ENCODE measurements around the gene PRDM16. TPM values are rescaled to one million over a fixed set of nuclear protein-coding genes. Genes with fewer than 3 reads are reported as not detected.

Gene PRDM16
- total and polyA plus RNA-seq, 2 experiments from 2014 or later = 0.14 to 0.16 TPM

DNA sequence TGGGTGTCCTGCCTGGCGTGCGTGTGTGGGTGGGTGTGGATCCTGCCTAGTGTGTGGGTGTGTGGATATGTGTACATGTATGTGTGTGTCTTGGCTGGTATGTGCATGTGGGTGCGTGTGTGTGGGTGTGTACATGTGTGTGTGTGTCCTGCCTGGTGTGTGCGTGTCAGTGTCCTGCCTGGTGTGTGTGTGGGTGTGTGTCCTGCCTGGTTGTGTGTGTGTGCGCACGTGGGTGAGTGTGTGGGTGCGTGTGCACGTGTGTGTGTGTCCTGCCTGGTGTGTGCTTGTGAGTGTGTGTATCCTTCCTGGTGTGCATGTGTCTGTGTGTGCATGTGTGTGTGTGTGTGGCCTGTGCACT, 60.1 kb downstream of the PRDM16 start:
- no peak overlapping the region for H3K4me3 Mint-ChIP-seq

More for the DNA sequence above, 60.1 kb downstream of the PRDM16 start:
- H3K4me2 ChIP-seq = no peak overlapping the region
- ATAC-seq = no peak
- Mint-ChIP-seq H3K4me1 (peaks cover 18% of the 10 kb centered on the region), H3K27me3 (ENCODE audit: insufficient read depth, low read depth, poor library complexity) (peaks cover 9% of the 10 kb centered on the region), H3K36me3 (ENCODE audit: low read depth) (no peaks in the 10 kb centered on the region), H3K9me3 (peaks cover 4% of the 10 kb centered on the region; the same call in 1 of the 3 replicates), H3K27ac (no peak overlapping the region)
- no peak for DNase-seq (ENCODE audit: low spot score)
- H3K4me3 ChIP-seq = no peak overlapping the region
- no peak overlapping the region for H3K27ac ChIP-seq (ENCODE audit: low read depth)
- no peak for TF ChIP-seq EZH2phosphoT487 (IDR thresholded peaks at IDR 0.05; ENCODE audit: unreplicated experiment)
- TF ChIP-seq, protein P1, sequence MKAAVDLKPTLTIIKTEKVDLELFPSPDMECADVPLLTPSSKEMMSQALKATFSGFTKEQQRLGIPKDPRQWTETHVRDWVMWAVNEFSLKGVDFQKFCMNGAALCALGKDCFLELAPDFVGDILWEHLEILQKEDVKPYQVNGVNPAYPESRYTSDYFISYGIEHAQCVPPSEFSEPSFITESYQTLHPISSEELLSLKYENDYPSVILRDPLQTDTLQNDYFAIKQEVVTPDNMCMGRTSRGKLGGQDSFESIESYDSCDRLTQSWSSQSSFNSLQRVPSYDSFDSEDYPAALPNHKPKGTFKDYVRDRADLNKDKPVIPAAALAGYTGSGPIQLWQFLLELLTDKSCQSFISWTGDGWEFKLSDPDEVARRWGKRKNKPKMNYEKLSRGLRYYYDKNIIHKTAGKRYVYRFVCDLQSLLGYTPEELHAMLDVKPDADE (IDR thresholded peaks at IDR 0.05) = no peak
- TF ChIP-seq ZNF331 (CRISPR knock-in tag; IDR thresholded peaks at IDR 0.05; ENCODE audit: low read depth) = no peak
- TF ChIP-seq, protein P2, sequence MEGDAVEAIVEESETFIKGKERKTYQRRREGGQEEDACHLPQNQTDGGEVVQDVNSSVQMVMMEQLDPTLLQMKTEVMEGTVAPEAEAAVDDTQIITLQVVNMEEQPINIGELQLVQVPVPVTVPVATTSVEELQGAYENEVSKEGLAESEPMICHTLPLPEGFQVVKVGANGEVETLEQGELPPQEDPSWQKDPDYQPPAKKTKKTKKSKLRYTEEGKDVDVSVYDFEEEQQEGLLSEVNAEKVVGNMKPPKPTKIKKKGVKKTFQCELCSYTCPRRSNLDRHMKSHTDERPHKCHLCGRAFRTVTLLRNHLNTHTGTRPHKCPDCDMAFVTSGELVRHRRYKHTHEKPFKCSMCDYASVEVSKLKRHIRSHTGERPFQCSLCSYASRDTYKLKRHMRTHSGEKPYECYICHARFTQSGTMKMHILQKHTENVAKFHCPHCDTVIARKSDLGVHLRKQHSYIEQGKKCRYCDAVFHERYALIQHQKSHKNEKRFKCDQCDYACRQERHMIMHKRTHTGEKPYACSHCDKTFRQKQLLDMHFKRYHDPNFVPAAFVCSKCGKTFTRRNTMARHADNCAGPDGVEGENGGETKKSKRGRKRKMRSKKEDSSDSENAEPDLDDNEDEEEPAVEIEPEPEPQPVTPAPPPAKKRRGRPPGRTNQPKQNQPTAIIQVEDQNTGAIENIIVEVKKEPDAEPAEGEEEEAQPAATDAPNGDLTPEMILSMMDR (conservative IDR thresholded peaks at IDR 0.05; ENCODE audit: low read depth in 2 of 2) = no peak
- TF ChIP-seq, protein P3, sequence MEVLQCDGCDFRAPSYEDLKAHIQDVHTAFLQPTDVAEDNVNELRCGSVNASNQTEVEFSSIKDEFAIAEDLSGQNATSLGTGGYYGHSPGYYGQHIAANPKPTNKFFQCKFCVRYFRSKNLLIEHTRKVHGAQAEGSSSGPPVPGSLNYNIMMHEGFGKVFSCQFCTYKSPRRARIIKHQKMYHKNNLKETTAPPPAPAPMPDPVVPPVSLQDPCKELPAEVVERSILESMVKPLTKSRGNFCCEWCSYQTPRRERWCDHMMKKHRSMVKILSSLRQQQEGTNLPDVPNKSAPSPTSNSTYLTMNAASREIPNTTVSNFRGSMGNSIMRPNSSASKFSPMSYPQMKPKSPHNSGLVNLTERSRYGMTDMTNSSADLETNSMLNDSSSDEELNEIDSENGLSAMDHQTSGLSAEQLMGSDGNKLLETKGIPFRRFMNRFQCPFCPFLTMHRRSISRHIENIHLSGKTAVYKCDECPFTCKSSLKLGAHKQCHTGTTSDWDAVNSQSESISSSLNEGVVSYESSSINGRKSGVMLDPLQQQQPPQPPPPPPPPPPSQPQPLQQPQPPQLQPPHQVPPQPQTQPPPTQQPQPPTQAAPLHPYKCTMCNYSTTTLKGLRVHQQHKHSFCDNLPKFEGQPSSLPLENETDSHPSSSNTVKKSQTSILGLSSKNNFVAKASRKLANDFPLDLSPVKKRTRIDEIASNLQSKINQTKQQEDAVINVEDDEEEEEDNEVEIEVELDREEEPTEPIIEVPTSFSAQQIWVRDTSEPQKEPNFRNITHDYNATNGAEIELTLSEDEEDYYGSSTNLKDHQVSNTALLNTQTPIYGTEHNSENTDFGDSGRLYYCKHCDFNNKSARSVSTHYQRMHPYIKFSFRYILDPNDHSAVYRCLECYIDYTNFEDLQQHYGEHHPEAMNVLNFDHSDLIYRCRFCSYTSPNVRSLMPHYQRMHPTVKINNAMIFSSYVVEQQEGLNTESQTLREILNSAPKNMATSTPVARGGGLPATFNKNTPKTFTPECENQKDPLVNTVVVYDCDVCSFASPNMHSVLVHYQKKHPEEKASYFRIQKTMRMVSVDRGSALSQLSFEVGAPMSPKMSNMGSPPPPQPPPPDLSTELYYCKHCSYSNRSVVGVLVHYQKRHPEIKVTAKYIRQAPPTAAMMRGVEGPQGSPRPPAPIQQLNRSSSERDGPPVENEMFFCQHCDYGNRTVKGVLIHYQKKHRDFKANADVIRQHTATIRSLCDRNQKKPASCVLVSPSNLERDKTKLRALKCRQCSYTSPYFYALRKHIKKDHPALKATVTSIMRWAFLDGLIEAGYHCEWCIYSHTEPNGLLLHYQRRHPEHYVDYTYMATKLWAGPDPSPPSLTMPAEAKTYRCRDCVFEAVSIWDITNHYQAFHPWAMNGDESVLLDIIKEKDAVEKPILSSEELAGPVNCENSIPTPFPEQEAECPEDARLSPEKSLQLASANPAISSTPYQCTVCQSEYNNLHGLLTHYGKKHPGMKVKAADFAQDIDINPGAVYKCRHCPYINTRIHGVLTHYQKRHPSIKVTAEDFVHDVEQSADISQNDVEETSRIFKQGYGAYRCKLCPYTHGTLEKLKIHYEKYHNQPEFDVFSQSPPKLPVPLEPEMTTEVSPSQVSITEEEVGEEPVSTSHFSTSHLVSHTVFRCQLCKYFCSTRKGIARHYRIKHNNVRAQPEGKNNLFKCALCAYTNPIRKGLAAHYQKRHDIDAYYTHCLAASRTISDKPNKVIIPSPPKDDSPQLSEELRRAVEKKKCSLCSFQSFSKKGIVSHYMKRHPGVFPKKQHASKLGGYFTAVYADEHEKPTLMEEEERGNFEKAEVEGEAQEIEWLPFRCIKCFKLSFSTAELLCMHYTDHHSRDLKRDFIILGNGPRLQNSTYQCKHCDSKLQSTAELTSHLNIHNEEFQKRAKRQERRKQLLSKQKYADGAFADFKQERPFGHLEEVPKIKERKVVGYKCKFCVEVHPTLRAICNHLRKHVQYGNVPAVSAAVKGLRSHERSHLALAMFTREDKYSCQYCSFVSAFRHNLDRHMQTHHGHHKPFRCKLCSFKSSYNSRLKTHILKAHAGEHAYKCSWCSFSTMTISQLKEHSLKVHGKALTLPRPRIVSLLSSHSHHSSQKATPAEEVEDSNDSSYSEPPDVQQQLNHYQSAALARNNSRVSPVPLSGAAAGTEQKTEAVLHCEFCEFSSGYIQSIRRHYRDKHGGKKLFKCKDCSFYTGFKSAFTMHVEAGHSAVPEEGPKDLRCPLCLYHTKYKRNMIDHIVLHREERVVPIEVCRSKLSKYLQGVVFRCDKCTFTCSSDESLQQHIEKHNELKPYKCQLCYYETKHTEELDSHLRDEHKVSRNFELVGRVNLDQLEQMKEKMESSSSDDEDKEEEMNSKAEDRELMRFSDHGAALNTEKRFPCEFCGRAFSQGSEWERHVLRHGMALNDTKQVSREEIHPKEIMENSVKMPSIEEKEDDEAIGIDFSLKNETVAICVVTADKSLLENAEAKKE (CRISPR knock-in tag; IDR thresholded peaks at IDR 0.05) = no peak
- TF ChIP-seq POLR2AphosphoS5 (IDR thresholded peaks at IDR 0.05; ENCODE audit: low read depth) = no peak
- no peak for TF ChIP-seq JUNB (IDR thresholded peaks at IDR 0.05; ENCODE audit: unreplicated experiment)
- no peak for TF ChIP-seq NANOG (IDR thresholded peaks at IDR 0.05; ENCODE audit: borderline replicate concordance)
- TF ChIP-seq CREB1 (CRISPR knock-in tag; IDR thresholded peaks at IDR 0.05; ENCODE audit: low read depth) = no peak
- TF ChIP-seq ZNF114 (CRISPR knock-in tag; IDR thresholded peaks at IDR 0.05) = no peak
- no peak for TF ChIP-seq STAT1 (IDR thresholded peaks at IDR 0.05; ENCODE audit: unreplicated experiment)
- TF ChIP-seq EZH2 (IDR thresholded peaks at IDR 0.05; ENCODE audit: low read depth, unreplicated experiment) = no peak
- TF ChIP-seq, protein P4, sequence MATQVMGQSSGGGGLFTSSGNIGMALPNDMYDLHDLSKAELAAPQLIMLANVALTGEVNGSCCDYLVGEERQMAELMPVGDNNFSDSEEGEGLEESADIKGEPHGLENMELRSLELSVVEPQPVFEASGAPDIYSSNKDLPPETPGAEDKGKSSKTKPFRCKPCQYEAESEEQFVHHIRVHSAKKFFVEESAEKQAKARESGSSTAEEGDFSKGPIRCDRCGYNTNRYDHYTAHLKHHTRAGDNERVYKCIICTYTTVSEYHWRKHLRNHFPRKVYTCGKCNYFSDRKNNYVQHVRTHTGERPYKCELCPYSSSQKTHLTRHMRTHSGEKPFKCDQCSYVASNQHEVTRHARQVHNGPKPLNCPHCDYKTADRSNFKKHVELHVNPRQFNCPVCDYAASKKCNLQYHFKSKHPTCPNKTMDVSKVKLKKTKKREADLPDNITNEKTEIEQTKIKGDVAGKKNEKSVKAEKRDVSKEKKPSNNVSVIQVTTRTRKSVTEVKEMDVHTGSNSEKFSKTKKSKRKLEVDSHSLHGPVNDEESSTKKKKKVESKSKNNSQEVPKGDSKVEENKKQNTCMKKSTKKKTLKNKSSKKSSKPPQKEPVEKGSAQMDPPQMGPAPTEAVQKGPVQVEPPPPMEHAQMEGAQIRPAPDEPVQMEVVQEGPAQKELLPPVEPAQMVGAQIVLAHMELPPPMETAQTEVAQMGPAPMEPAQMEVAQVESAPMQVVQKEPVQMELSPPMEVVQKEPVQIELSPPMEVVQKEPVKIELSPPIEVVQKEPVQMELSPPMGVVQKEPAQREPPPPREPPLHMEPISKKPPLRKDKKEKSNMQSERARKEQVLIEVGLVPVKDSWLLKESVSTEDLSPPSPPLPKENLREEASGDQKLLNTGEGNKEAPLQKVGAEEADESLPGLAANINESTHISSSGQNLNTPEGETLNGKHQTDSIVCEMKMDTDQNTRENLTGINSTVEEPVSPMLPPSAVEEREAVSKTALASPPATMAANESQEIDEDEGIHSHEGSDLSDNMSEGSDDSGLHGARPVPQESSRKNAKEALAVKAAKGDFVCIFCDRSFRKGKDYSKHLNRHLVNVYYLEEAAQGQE (IDR thresholded peaks at IDR 0.05; ENCODE audit: unreplicated experiment) = no peak
- H4K20me1 ChIP-seq (replicated peaks; ENCODE audit: insufficient read depth) = no peaks in the 10 kb centered on the region
- no peaks in the 10 kb centered on the region for H3K9me2 ChIP-seq (ENCODE audit: insufficient read depth)
- no peaks in the 10 kb centered on the region for H3F3A ChIP-seq (replicated peaks; ENCODE audit: low read depth)
- H3K27me3 ChIP-seq (ENCODE audit: insufficient read depth) = no peaks in the 10 kb centered on the region
- no peaks in the 10 kb centered on the region for H3K79me2 ChIP-seq (replicated peaks; ENCODE audit: insufficient read depth)
- H3K36me3 ChIP-seq (ENCODE audit: insufficient read depth) = no peaks in the 10 kb centered on the region
- no peak overlapping the region for H2AFZ ChIP-seq
- H3K4me1 ChIP-seq (ENCODE audit: insufficient read depth) = no peaks in the 10 kb centered on the region

All from GM23338 (cell line).